GM18508 (cell line): ENCODE measurements around the gene C11orf91.
A peak's percentile ranks its signal among the peaks of the same experiment; 100 is the strongest.
"Not testable (repeated sequence)": the region's sequence is repeated elsewhere in the genome, so short reads cannot be mapped to it uniquely, and the experiment has no call there.

Experiments
- ATAC-seq: cut with Tn5 transposase; IDR thresholded peaks from one replicate; pipeline ENCODE4 v1.9.1; 2021; ENCODE audit warnings: moderate number of reproducible peaks; ENCODE audit not compliant: insufficient read depth, unreplicated experiment

C11orf91 gene

GRCh38 chr11:33674035-33674814 is 26.4 kb downstream of the C11orf91 start:
- ATAC-seq: no peak

DNA sequence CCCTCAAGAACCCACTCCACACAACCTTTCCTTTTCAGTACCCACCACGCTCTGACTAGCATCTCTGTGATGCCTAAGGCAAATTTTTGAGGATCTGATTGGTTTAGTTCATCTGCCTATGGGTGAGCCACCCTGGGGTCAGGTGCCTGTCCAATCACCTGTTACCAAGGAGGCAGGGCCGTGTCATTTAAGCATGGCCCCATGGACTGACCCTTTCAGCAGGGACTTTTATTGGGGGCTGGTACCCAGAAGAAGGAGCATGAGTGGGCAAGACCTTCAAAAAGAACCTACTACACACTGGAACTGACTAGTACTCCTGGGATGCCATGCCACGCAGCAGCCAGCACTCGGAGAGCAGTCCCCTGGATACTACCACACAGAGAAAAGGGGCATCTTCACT is 28.4 kb downstream of the C11orf91 start:
- ATAC-seq: no peak

DNA sequence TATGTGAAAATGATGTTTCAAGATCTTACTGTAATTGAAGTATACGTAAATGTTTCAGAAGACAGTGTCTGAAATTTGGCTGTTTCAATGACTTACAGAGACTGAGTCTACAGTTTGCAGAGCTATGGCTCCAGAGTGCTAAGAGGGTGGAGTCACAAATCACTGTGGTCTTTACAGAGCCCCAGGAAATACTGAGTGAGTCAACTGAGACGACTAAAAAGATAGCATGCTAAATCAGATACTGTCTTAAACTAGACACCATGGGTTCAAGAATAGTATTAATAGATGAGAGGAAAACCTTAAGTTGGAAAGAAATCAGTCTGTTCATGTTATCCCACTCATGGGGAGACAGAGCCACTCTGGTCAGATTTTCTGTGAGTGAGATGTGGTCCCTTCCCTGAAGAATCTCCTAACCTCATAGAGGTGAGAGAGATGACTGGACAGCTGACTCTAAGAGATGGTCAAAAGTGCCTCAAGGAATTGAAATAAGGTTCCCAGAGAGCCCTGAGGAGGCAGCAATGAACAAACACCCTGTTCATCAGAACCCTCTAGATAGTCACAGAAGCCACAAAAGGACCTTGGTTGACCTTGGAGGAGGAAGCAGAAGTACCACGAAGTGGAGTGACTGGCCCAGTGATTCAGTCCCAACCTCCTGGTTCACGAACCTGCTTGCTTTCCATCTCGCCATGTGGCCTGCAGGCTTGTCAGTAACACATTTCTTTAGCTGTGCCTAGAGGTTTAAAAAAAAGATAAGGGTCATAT is 30.2 kb downstream of the C11orf91 start:
- no peak for ATAC-seq

DNA sequence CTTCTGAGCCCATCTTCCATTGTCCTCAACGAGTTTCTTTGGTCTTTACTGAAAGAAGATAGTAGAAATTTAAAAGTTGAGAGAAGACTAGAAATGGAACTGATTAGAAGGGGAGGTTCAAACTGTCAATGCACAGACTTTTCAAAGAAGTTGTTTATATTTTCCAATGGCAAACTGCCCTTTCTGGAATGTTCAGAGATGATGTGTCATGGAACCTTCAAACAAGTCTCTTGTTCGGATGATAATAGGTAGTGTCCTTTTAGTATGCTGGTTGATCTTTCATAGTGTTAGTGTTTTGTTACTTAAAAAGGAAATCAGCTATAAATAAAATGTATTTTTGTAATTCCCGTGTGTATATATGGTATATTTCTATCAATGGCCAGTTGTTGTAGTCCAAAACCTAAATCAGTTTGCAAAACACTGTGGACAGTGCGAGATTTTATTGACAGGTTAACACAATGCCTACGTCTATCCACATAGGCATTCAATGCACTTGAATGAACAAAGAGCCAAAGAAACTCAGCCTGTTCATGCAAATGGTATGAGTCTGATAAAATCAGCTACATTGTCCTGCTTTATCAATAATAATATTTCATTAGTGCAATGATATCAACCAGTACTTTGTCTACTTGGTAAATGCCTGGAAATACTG is 30.9 kb downstream of the C11orf91 start:
- ATAC-seq: no peak

- ATAC-seq: no peak
Observed at GRCh38 chr11:33668951-33669596, 31.6 kb downstream of the C11orf91 start.

- no peak for ATAC-seq
Observed at GRCh38 chr11:33668468-33668825, 32.2 kb downstream of the C11orf91 start.

DNA sequence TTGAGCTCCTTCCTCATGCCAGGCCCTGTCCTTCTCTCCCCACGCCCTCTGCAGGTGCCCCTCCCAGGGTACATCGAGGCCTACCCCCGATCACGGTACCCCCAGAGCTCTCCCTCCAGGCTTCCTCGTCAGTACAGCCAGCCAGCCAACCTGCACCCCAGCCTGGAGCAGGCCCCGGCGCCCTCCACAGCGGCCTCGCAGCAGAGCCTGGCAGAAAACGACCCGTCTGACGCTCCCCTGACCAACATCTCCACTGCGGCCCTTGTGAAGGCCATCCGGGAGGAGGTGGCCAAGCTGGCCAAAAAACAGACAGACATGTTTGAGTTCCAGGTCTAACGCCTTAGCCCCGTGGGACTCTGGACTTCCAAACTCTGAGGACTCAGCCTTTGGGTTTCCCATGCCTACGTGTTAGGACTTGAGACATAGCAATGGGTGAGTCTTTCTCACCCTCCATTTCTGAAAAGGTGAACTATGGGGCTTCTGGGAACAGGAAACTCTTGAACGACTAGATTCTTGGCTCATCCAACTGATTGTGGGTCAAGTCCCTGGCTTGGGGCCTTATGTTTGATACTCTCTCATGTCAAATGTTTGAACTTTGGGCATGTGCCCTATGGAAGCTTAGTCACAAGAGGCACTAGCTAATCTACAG is 32.7 kb downstream of the C11orf91 start:
- no peak for ATAC-seq

GRCh38 chr11:33665350-33666106 is 35.1 kb downstream of the C11orf91 start:
- ATAC-seq: no peak

- no peak for ATAC-seq
Observed at GRCh38 chr11:33664827-33665226, 35.8 kb downstream of the C11orf91 start.

- no peak for ATAC-seq
Observed at GRCh38 chr11:33664166-33664565, 36.5 kb downstream of the C11orf91 start.

DNA sequence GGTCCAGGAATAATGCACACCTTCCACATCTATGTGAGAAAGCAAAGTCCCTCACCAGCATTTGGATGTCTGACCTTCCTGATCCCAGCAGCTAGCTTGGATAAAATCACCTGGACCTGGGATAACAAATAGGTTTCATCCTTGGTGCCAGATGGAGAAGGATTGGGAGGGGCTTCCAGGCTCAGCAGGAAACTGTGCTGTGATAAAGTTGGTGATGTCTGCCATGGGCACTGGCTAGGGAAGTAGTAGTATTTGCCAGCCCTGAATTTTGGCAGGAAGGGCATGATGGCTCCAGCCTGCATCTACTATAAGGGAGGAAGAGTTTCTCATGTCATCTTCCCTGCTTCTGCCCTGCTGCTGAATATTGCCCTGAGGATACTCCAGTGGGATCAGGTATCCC is 37.5 kb downstream of the C11orf91 start:
- ATAC-seq: no peak

- ATAC-seq: not testable (repeated sequence)
Observed at GRCh38 chr11:33661526-33661925, 39.1 kb downstream of the C11orf91 start.

DNA sequence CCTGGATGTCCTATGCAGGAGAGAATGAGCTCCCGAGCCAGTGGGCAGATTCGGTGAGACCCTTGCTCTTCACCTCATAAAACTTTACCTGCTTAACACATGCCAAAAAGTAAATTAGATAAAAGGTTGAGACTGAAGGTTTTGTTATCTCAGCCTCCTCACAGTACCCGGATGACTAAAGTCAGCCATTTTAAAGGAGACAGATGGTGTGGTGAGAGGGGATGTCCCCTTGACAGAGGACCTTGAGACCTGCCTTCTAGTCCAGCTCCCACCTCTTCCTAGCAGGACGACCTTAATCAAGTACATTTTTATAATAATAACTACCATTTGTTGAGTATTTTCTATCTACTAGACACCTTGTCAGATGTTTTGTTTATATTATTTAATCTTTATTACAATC is 39.7 kb downstream of the C11orf91 start:
- ATAC-seq: no peak

DNA sequence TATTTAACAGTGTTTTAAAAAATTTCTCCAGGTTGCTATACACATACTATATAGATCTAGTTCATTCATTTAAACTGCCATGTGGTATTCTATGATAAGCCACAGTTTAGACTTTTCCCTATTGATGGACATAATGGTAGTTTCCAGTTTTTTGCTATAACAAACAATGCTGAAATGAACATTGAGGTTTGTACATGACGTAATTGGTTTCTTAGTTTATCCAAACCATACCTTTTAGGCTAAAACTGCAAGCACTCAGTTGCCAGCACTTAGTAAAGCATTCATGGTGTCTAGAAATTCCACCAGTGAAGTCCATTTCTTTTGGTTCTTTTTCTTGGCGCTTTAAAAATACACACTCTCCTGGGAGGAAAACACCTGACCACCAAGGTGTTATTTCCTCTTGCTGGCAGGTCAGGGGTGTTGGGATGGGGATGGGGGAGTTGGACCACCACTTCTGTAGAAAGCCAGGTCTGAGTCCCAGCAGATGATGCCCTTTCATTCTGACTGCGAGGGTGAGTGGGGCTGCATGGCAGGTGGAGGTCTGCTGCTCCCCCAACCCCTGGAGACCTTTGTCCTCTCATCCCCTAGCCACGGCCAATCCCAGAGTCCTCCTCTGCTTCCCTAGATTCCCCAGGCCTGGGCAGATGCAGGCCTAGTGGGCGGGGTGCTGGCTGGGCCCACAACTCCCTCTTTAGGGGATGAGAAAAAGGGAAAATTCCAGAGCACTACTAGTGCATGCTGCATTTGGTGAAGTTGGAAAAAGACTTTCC is 41.1 kb downstream of the C11orf91 start:
- ATAC-seq: no peak

- ATAC-seq: no peak
Observed at GRCh38 chr11:33658195-33658900, 42.3 kb downstream of the C11orf91 start.

DNA sequence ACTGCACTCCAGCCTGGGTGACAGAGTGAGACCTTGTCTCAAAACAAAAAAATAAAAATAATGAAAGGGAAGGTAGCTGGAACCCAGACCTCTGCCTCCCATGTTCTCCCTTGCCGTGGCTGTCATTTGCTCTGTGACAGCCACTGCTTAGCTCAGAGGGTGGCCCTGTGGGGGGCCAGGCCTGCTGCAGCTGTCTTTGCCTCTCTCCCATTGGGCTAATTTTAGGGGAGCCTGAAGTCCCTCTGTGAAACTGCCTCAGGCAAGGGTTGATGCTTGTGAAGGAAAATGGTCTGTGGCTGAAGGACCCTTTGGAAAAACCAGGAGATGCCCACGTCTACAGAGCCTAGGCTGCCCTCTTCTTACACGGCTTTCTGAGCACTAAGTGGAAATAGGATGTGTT is 42.9 kb downstream of the C11orf91 start:
- no peak for ATAC-seq

DNA sequence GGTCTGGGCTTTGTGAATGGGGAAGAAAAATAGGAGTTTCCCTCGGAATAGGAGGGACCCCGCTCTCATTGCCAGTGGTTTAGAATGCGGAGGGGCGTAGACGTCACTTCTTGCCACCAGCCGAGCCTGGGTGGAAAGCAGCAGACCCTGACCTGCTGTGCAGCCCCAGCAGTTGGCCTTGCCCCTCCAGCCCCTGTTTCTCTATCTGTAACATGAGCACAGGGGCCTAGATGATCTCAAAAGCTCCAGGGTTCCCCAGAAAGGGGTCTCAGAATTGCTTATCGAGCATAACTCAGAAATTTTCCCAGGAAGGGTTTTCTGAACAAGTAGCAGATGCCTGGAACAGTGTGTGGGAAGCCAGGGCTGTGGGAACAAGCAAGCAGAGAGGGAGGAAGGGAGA is 43.9 kb downstream of the C11orf91 start:
- ATAC-seq: no peak

GRCh38 chr11:33655842-33656600 is 44.6 kb downstream of the C11orf91 start:
- ATAC-seq: peak; percentile 48
